Measurements from ENCODE around the gene GAS5.

DNA sequence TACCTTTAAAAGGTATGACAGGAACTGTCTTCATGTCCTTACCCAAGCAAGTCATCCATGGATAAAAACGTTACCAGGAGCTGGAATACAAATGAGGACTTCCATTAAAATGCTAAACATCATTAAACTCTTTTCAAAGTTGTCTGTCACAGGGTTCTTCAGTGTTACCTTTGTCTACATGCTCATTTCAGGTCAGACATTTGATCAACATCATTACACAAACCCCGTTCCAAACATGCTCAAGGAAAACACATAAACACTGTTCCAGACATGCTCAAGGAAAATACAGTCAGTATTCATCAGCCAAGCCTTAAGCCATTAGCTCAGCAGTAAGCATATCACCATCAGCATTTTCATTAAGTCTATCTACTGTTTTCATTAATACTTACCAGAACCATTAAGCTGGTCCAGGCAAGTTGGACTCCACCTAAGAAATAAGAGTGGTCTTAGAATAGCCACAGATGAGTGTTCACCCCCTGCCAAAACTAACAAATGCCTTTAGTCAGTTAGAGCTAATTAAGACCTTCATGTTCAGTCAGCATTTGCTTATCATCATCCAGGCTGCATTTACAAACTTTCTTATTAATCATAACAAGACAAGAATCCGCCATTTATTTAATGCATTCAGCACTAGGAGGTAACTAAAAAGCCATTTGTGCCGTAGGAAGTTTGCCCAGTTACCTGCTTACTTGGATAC lies 2.2 kb downstream of the GAS5 start:
- no peak for TF ChIP-seq CTCF (conservative IDR thresholded peaks at IDR 0.05; ENCODE audit: low read length)
- TF ChIP-seq EZH2phosphoT487 (IDR thresholded peaks at IDR 0.05; ENCODE audit: borderline replicate concordance, low read depth, low read length) = no peak
